CD4-positive, CD25-positive, alpha-beta regulatory T cell (primary cell): ENCODE data around the gene PIK3R1. TPM values are rescaled to one million over a fixed set of nuclear protein-coding genes. Genes with fewer than 3 reads are reported as not detected.

ENCODE experiments used
- ATAC-seq, 2 donors: fragments of 150-1000 bp; cut with Tn5 transposase; one replicate each; pipeline ENCODE4 v1.10.0; 2021; ENCODE audit warnings: low read depth in 2 of 2, moderate number of reproducible peaks in 2 of 2, moderate library complexity in 1 of 2
- DNase-seq, 3 donors: peaks; one replicate each; pipeline versions ENCODE4 v3.0.0 to v3.0.0-alpha.2; 2012 to 2022; ENCODE audit warnings: mixed read lengths in 1 of 3
- H3K27ac ChIP-seq: one replicate; pipeline ENCODE4 v1.7.0; 2013; ENCODE audit warnings: mild to moderate bottlenecking, low read length; ENCODE audit not compliant: insufficient read depth, poor library complexity, severe bottlenecking
- H3K27me3 ChIP-seq: one replicate; pipeline ENCODE4 v1.7.0; 2013; ENCODE audit warnings: low read length; ENCODE audit not compliant: control insufficient read depth, insufficient read depth
- H3K36me3 ChIP-seq: one replicate; pipeline ENCODE4 v1.7.0; 2013; ENCODE audit warnings: mild to moderate bottlenecking, low read length, moderate library complexity; ENCODE audit not compliant: control insufficient read depth, insufficient read depth
- H3K4me1 ChIP-seq: 2 replicates; pipeline ENCODE4 v1.7.0; 2013; ENCODE audit warnings: mild to moderate bottlenecking, low read length; ENCODE audit not compliant: insufficient read depth, control insufficient read depth, poor library complexity, severe bottlenecking
- H3K4me3 ChIP-seq: one replicate; pipeline ENCODE4 v1.7.0; 2013; ENCODE audit warnings: low read depth, mild to moderate bottlenecking, low read length, moderate library complexity
- H3K9me3 ChIP-seq, 2 experiments: 1 replicate in 1 of 2; 2 replicates in 1 of 2; pipeline ENCODE4 v1.7.0; 2013; ENCODE audit warnings: low read length in 2 of 2, mild to moderate bottlenecking in 1 of 2, moderate library complexity in 1 of 2; ENCODE audit not compliant: control insufficient read depth in 2 of 2
- H3K27ac Mint-ChIP-seq, 3 donors: one replicate each; pipeline ENCODE4 v1.8.0; 2020 to 2022; ENCODE audit warnings: mild to moderate bottlenecking in 3 of 3, mixed read lengths in 3 of 3, moderate library complexity in 2 of 3
- H3K27me3 Mint-ChIP-seq: one replicate; pipeline ENCODE4 v1.8.0; 2022; ENCODE audit warnings: mild to moderate bottlenecking, mixed read lengths
- H3K36me3 Mint-ChIP-seq: one replicate; pipeline ENCODE4 v1.8.0; 2020; ENCODE audit warnings: mixed read lengths
- H3K4me1 Mint-ChIP-seq, 4 donors: one replicate each; pipeline ENCODE4 v1.8.0; 2020 to 2022; ENCODE audit warnings: mixed read lengths in 4 of 4, mild to moderate bottlenecking in 1 of 4
- H3K4me3 Mint-ChIP-seq, 4 donors: one replicate each; pipeline ENCODE4 v1.8.0; 2020 to 2022; ENCODE audit warnings: mild to moderate bottlenecking in 4 of 4, mixed read lengths in 4 of 4, moderate library complexity in 3 of 4
- H3K9me3 Mint-ChIP-seq, 7 donors: one replicate each; pipeline ENCODE4 v1.8.0; 2020 to 2022; ENCODE audit warnings: mixed read lengths in 7 of 7, mild to moderate bottlenecking in 3 of 7, moderate library complexity in 2 of 7
- polyA plus RNA-seq, 4 donors: library from polyadenylated mRNA; unstranded; fragments of 300-500 nt; fragmentation: Illumina TruSeq; gene quantifications; one replicate each; pipeline ENCODE4 v1.2.3, GENCODE V29; 2021
- total RNA-seq: library from RNA; stranded (reverse); gene quantifications from one replicate; pipeline ENCODE4 v1.2.3, GENCODE V29; 2022

The PIK3R1 gene
- total and polyA plus RNA-seq, 5 donors from 2014 or later: 75.9 to 366 (median 120) TPM

GRCh38 chr5:68237715-68238114 is 22.2 kb downstream of the PIK3R1 start:
- no peaks in the 10 kb centered on the region for H3K9me3 Mint-ChIP-seq
- peak overlapping the region in 1 of 4 donors; percentile 3 for H3K4me3 Mint-ChIP-seq
- Histone ChIP-seq H3K4me3 (no peak overlapping the region), H3K36me3 (peaks cover 4% of the 10 kb centered on the region), H3K4me1 (peaks cover 60% of the 10 kb centered on the region), H3K9me3 (no peaks in the 10 kb centered on the region), H3K27me3 (no peaks in the 10 kb centered on the region), H3K27ac (peak overlapping the region; percentile 70)
- H3K27me3 Mint-ChIP-seq: no peaks in the 10 kb centered on the region
- peaks cover 45 to 89% (median 75%) of the 10 kb centered on the region in 4 donors for H3K4me1 Mint-ChIP-seq
- peaks cover 3% of the 10 kb centered on the region for H3K36me3 Mint-ChIP-seq
- ATAC-seq (no peak), DNase-seq (no peak)
- peak overlapping the region; percentile 79 to 89 (median 89) for H3K27ac Mint-ChIP-seq

GRCh38 chr5:68239487-68239886 is 23.9 kb downstream of the PIK3R1 start:
- Histone ChIP-seq H3K36me3 (peaks cover under 1% of the 10 kb centered on the region), H3K9me3 (no peaks in the 10 kb centered on the region), H3K27me3 (no peaks in the 10 kb centered on the region), H3K4me1 (peaks cover 62% of the 10 kb centered on the region), H3K4me3 (peak overlapping the region; percentile 65), H3K27ac (peak overlapping the region; percentile 70)
- DNase-seq: peak; percentile 62 to 80 (median 75)
- ATAC-seq: peak; percentile 90 to 96
- no peaks in the 10 kb centered on the region for H3K36me3 Mint-ChIP-seq
- H3K4me3 Mint-ChIP-seq: peak overlapping the region; percentile 50 to 76 (median 56)
- no peaks in the 10 kb centered on the region for H3K27me3 Mint-ChIP-seq
- H3K9me3 Mint-ChIP-seq: no peaks in the 10 kb centered on the region
- peaks cover 46 to 88% (median 78%) of the 10 kb centered on the region in 4 donors for H3K4me1 Mint-ChIP-seq
- peak overlapping the region; percentile 82 to 96 (median 90) for H3K27ac Mint-ChIP-seq

- Mint-ChIP-seq H3K36me3 (no peaks in the 10 kb centered on the region), H3K4me1 (peaks cover 46 to 90% (median 80%) of the 10 kb centered on the region in 4 donors), H3K9me3 (no peaks in the 10 kb centered on the region), H3K27me3 (no peaks in the 10 kb centered on the region), H3K27ac (peak overlapping the region in 2 of 3 donors; percentile 90 to 92), H3K4me3 (peak overlapping the region in 2 of 4 donors; percentile 30 to 45)
- H3K27ac ChIP-seq: peak overlapping the region; percentile 70
- ATAC-seq (no peak), DNase-seq (no peak)
- no peaks in the 10 kb centered on the region for H3K27me3 ChIP-seq
- H3K4me1 ChIP-seq: peaks cover 63% of the 10 kb centered on the region
- no peaks in the 10 kb centered on the region for H3K36me3 ChIP-seq
- peak overlapping the region; percentile 30 for H3K4me3 ChIP-seq
- no peaks in the 10 kb centered on the region for H3K9me3 ChIP-seq
These were observed 24.6 kb downstream of the PIK3R1 start for GRCh38 chr5:68240202-68240601.

- H3K9me3 ChIP-seq: no peaks in the 10 kb centered on the region
- peaks cover 63% of the 10 kb centered on the region for H3K4me1 ChIP-seq
- no peaks in the 10 kb centered on the region for H3K9me3 Mint-ChIP-seq
- no peaks in the 10 kb centered on the region for H3K27me3 Mint-ChIP-seq
- DNase-seq (no peak), ATAC-seq (no peak)
- no peaks in the 10 kb centered on the region for H3K27me3 ChIP-seq
- H3K4me3 ChIP-seq: peak overlapping the region; percentile 30
- H3K36me3 ChIP-seq: no peaks in the 10 kb centered on the region
- H3K27ac Mint-ChIP-seq: peak overlapping the region in 2 of 3 donors; percentile 90 to 92
- peak overlapping the region in 3 of 4 donors; percentile 44 to 57 (median 45) for H3K4me3 Mint-ChIP-seq
- H3K4me1 Mint-ChIP-seq: peaks cover 42 to 91% (median 81%) of the 10 kb centered on the region in 4 donors
- no peaks in the 10 kb centered on the region for H3K36me3 Mint-ChIP-seq
- H3K27ac ChIP-seq: peak overlapping the region; percentile 70
These were observed 25.2 kb downstream of the PIK3R1 start for GRCh38 chr5:68240771-68241170.

GRCh38 chr5:68242743-68243142 is 27.2 kb downstream of the PIK3R1 start:
- Mint-ChIP-seq H3K4me1 (peaks cover 47 to 87% (median 71%) of the 10 kb centered on the region in 4 donors), H3K27me3 (no peaks in the 10 kb centered on the region), H3K4me3 (peak overlapping the region in 2 of 4 donors; percentile 19 to 39), H3K36me3 (no peaks in the 10 kb centered on the region), H3K9me3 (no peaks in the 10 kb centered on the region), H3K27ac (peak overlapping the region in 2 of 3 donors; percentile 90)
- DNase-seq (no peak), ATAC-seq (no peak)
- Histone ChIP-seq H3K27ac (no peak overlapping the region), H3K4me1 (peaks cover 61% of the 10 kb centered on the region), H3K4me3 (no peak overlapping the region), H3K36me3 (no peaks in the 10 kb centered on the region), H3K27me3 (no peaks in the 10 kb centered on the region), H3K9me3 (no peaks in the 10 kb centered on the region)

GRCh38 chr5:68243251-68243650 is 27.7 kb downstream of the PIK3R1 start:
- Mint-ChIP-seq H3K27me3 (no peaks in the 10 kb centered on the region), H3K4me1 (peaks cover 42 to 83% (median 67%) of the 10 kb centered on the region in 4 donors), H3K27ac (peak overlapping the region; percentile 90 to 94 (median 90)), H3K9me3 (no peaks in the 10 kb centered on the region), H3K36me3 (peaks cover under 1% of the 10 kb centered on the region), H3K4me3 (peak overlapping the region; percentile 24 to 68 (median 60))
- no peaks in the 10 kb centered on the region for H3K36me3 ChIP-seq
- peak overlapping the region; percentile 60 for H3K27ac ChIP-seq
- H3K4me1 ChIP-seq: peaks cover 56% of the 10 kb centered on the region
- DNase-seq (no peak), ATAC-seq (no peak)
- no peaks in the 10 kb centered on the region for H3K27me3 ChIP-seq
- peak overlapping the region; percentile 68 for H3K4me3 ChIP-seq
- H3K9me3 ChIP-seq: no peaks in the 10 kb centered on the region

- Mint-ChIP-seq H3K9me3 (no peaks in the 10 kb centered on the region), H3K27ac (peak overlapping the region; percentile 90 to 94 (median 90)), H3K4me1 (peaks cover 42 to 83% (median 65%) of the 10 kb centered on the region in 4 donors), H3K36me3 (peaks cover 3% of the 10 kb centered on the region), H3K27me3 (no peaks in the 10 kb centered on the region), H3K4me3 (peak overlapping the region; percentile 24 to 68 (median 60))
- ATAC-seq (peak; percentile 47 to 60), DNase-seq (peak in 2 of 3 donors; percentile 35 to 58)
- Histone ChIP-seq H3K27me3 (no peaks in the 10 kb centered on the region), H3K4me3 (peak overlapping the region; percentile 68), H3K9me3 (no peaks in the 10 kb centered on the region), H3K27ac (peak overlapping the region; percentile 60), H3K36me3 (no peaks in the 10 kb centered on the region), H3K4me1 (peaks cover 52% of the 10 kb centered on the region)
These were observed 28.1 kb downstream of the PIK3R1 start for GRCh38 chr5:68243681-68244080.

GRCh38 chr5:68245319-68245718 is 29.8 kb downstream of the PIK3R1 start:
- no peak overlapping the region for H3K27ac ChIP-seq
- no peak overlapping the region for H3K4me3 Mint-ChIP-seq
- no peaks in the 10 kb centered on the region for H3K27me3 Mint-ChIP-seq
- H3K36me3 Mint-ChIP-seq: peaks cover 3% of the 10 kb centered on the region
- no peak overlapping the region for H3K27ac Mint-ChIP-seq
- peaks cover 48% of the 10 kb centered on the region for H3K4me1 ChIP-seq
- H3K4me3 ChIP-seq: no peak overlapping the region
- H3K27me3 ChIP-seq: no peaks in the 10 kb centered on the region
- no peaks in the 10 kb centered on the region for H3K9me3 ChIP-seq
- ATAC-seq (no peak), DNase-seq (no peak)
- H3K36me3 ChIP-seq: no peaks in the 10 kb centered on the region
- H3K4me1 Mint-ChIP-seq: peaks cover 50 to 89% (median 70%) of the 10 kb centered on the region in 4 donors
- no peaks in the 10 kb centered on the region for H3K9me3 Mint-ChIP-seq
